Measurements from ENCODE around the gene POMT2.

POMT2 gene

GRCh38 chr14:77268989-77269600 lies 51.6 kb downstream of the POMT2 start:
- no peak for TF ChIP-seq CTCF (IDR thresholded peaks at IDR 0.05)
- Mint-ChIP-seq H3K27ac (no peak overlapping the region), H3K9me3 (peaks cover 21% of the 10 kb centered on the region), H3K4me1 (peaks cover 4% of the 10 kb centered on the region), H3K36me3 (ENCODE audit: low read depth) (peaks cover 14% of the 10 kb centered on the region), H3K27me3 (ENCODE audit: low read depth, poor library complexity) (peaks cover 91% of the 10 kb centered on the region), H3K4me3 (no peak overlapping the region)
- DNase-seq: no peak

GRCh38 chr14:77267937-77268699 lies 52.6 kb downstream of the POMT2 start:
- Mint-ChIP-seq H3K36me3 (ENCODE audit: low read depth) (peaks cover 10% of the 10 kb centered on the region), H3K9me3 (peaks cover 21% of the 10 kb centered on the region), H3K4me3 (no peak overlapping the region), H3K27me3 (ENCODE audit: low read depth, poor library complexity) (peaks cover 90% of the 10 kb centered on the region), H3K4me1 (peaks cover 4% of the 10 kb centered on the region), H3K27ac (no peak overlapping the region)
- DNase-seq: no peak
- no peak for TF ChIP-seq CTCF (IDR thresholded peaks at IDR 0.05)

- peaks cover 7% of the 10 kb centered on the region for H3K9me3 Mint-ChIP-seq
- peaks cover 4% of the 10 kb centered on the region for H3K4me1 Mint-ChIP-seq
- no peak overlapping the region for H3K27ac Mint-ChIP-seq
- H3K36me3 Mint-ChIP-seq (ENCODE audit: low read depth): no peaks in the 10 kb centered on the region
- H3K27me3 Mint-ChIP-seq (ENCODE audit: low read depth, poor library complexity): peaks cover 85% of the 10 kb centered on the region
- DNase-seq: no peak
- no peak overlapping the region for H3K4me3 Mint-ChIP-seq
- no peak for TF ChIP-seq CTCF (IDR thresholded peaks at IDR 0.05)
Observed at GRCh38 chr14:77266336-77266735, 54.3 kb downstream of the POMT2 start.

- no peak overlapping the region for H3K27ac Mint-ChIP-seq
- H3K36me3 Mint-ChIP-seq (ENCODE audit: low read depth): no peaks in the 10 kb centered on the region
- TF ChIP-seq CTCF (IDR thresholded peaks at IDR 0.05): no peak
- peaks cover 7% of the 10 kb centered on the region for H3K9me3 Mint-ChIP-seq
- H3K4me1 Mint-ChIP-seq: peaks cover 4% of the 10 kb centered on the region
- no peak overlapping the region for H3K4me3 Mint-ChIP-seq
- peaks cover 82% of the 10 kb centered on the region for H3K27me3 Mint-ChIP-seq (ENCODE audit: low read depth, poor library complexity)
- DNase-seq: no peak
Observed at GRCh38 chr14:77265561-77266335, 54.9 kb downstream of the POMT2 start.

GRCh38 chr14:77265187-77265515 lies 55.5 kb downstream of the POMT2 start:
- TF ChIP-seq CTCF (IDR thresholded peaks at IDR 0.05): no peak
- Mint-ChIP-seq H3K9me3 (peaks cover 7% of the 10 kb centered on the region), H3K27me3 (ENCODE audit: low read depth, poor library complexity) (peaks cover 76% of the 10 kb centered on the region), H3K4me3 (no peak overlapping the region), H3K27ac (no peak overlapping the region), H3K36me3 (ENCODE audit: low read depth) (no peaks in the 10 kb centered on the region), H3K4me1 (peaks cover 4% of the 10 kb centered on the region)
- DNase-seq: no peak
